Endothelial cell of umbilical vein (primary cell): ENCODE data around the gene SMARCD2. TPM values are rescaled to one million over a fixed set of nuclear protein-coding genes. Genes with fewer than 3 reads are reported as not detected.

ENCODE experiments used
- BruUV-seq: library from RNA; stranded (reverse); fragments of 400-500 nt; replicated peaks from 2 replicates; lab custom pipeline; 2021; lab: Mats Ljungman, UMichigan
- CTCF ChIA-PET: fragments of 300-600, 350-600 bp; sonication (Branson Sonifier 250); formaldehyde crosslinking; loops from one replicate; lab custom pipeline; 2021; ENCODE audit warnings: antibody characterized with exemption, inconsistent platforms; lab: Charles Lee
- POLR2A ChIA-PET: fragments of 300-600, 350-600 bp; sonication (Branson Sonifier 250); formaldehyde crosslinking; loops from one replicate; lab custom pipeline; 2021; ENCODE audit warnings: antibody characterized with exemption, inconsistent platforms; lab: Charles Lee
- DNase-seq: peaks from one replicate; pipeline ENCODE4 v3.0.0-alpha.2; 2011; ENCODE audit warnings: low read depth, low spot score
- FAIRE-seq: peaks from 2 replicates; lab custom pipeline; 2011; peaks lifted over from hg19 to GRCh38; lab: Jason Lieb, UNC
- H2AFZ ChIP-seq: 2 replicates; pipeline ENCODE4 v1.6.0; 2012; ENCODE audit warnings: low read depth, low read length, control low read depth, inconsistent platforms
- H3K27ac ChIP-seq: 2 replicates; pipeline ENCODE4 v1.5.1; 2011; ENCODE audit warnings: low read depth, mild to moderate bottlenecking, control low read depth, low read length, moderate library complexity; ENCODE audit not compliant: insufficient read depth
- H3K27me3 ChIP-seq, 2 experiments: 2 replicates each; pipeline versions ENCODE4 v1.6.0 to v1.6.1; 2011; ENCODE audit warnings: low read length in 2 of 2, mixed read lengths in 1 of 2; ENCODE audit not compliant: control insufficient read depth in 2 of 2, insufficient read depth in 2 of 2
- H3K36me3 ChIP-seq, 2 experiments: 2 replicates in 1 of 2; 3 replicates in 1 of 2; pipeline ENCODE4 v1.5.1; 2011; ENCODE audit warnings: low read length in 2 of 2, mild to moderate bottlenecking in 1 of 2, moderate library complexity in 1 of 2; ENCODE audit not compliant: control insufficient read depth in 2 of 2, insufficient read depth in 2 of 2; ENCODE audit errors: extremely low read depth in 1 of 2
- H3K4me1 ChIP-seq: 3 replicates; pipeline ENCODE4 v1.5.1; 2011; ENCODE audit warnings: mild to moderate bottlenecking, low read length; ENCODE audit not compliant: control insufficient read depth, insufficient read depth; ENCODE audit errors: extremely low read depth
- H3K4me2 ChIP-seq: 2 replicates; pipeline ENCODE4 v1.6.1; 2011; ENCODE audit warnings: low read length, control low read depth, mixed read lengths; ENCODE audit not compliant: insufficient read depth
- H3K4me3 ChIP-seq, 3 experiments: fragments of 200-600 bp in 1 of 3; sonication (generic), shearing (Covaris generic) in 1 of 3; replicated peaks in 1 of 3; 2 replicates each; pipeline ENCODE4 v1.5.1; 2011 to 2016; ENCODE audit warnings: control low read depth in 3 of 3, low read length in 3 of 3, mild to moderate bottlenecking in 2 of 3, inconsistent platforms in 1 of 3, low read depth in 1 of 3, moderate library complexity in 1 of 3; ENCODE audit not compliant: insufficient read depth in 1 of 3
- H3K79me2 ChIP-seq: 2 replicates; pipeline ENCODE4 v1.6.0; 2012; ENCODE audit warnings: low read length, inconsistent platforms; ENCODE audit not compliant: control insufficient read depth, insufficient read depth
- H3K9ac ChIP-seq: replicated peaks from 2 replicates; pipeline ENCODE3; 2011; ENCODE audit warnings: low read length, control low read depth; ENCODE audit not compliant: insufficient read depth; ENCODE audit errors: extremely low read depth
- H3K9me1 ChIP-seq: replicated peaks from 3 replicates; pipeline ENCODE4 v1.6.0; 2011; ENCODE audit warnings: mild to moderate bottlenecking, low read length; ENCODE audit not compliant: control insufficient read depth, insufficient read depth; ENCODE audit errors: extremely low read depth
- H3K9me3 ChIP-seq: replicated peaks from 2 replicates; pipeline ENCODE4 v1.5.1; 2012; ENCODE audit warnings: low read length, inconsistent platforms; ENCODE audit not compliant: control insufficient read depth, insufficient read depth
- H4K20me1 ChIP-seq: replicated peaks from 2 replicates; pipeline ENCODE3; 2011; ENCODE audit warnings: mild to moderate bottlenecking, low read length; ENCODE audit not compliant: control insufficient read depth, insufficient read depth; ENCODE audit errors: extremely low read depth
- EZH2 ChIP-seq: IDR thresholded peaks from 2 replicates; pipeline ENCODE4 v1.6.1; 2012; ENCODE audit warnings: borderline replicate concordance, low read depth, mild to moderate bottlenecking, moderate library complexity, low read length, inconsistent platforms; ENCODE audit not compliant: severe bottlenecking
- FOS ChIP-seq: IDR thresholded peaks from 2 replicates; pipeline ENCODE4 v1.6.1; 2011; ENCODE audit warnings: mild to moderate bottlenecking, low read length, moderate library complexity, borderline replicate concordance; ENCODE audit not compliant: insufficient read depth
- GATA2 ChIP-seq: IDR thresholded peaks from 2 replicates; pipeline ENCODE4 v1.7.0; 2011; ENCODE audit warnings: low read depth, mild to moderate bottlenecking, moderate library complexity, mixed read lengths, low read length; ENCODE audit not compliant: insufficient read length, insufficient read depth
- JUN ChIP-seq: IDR thresholded peaks from 2 replicates; pipeline ENCODE4 v1.6.1; 2011; ENCODE audit warnings: borderline replicate concordance, low read depth; ENCODE audit not compliant: insufficient read length, insufficient read depth
- MYC ChIP-seq: IDR thresholded peaks from one replicate; pipeline ENCODE4 v1.6.1; 2011; ENCODE audit warnings: mild to moderate bottlenecking, low read depth, low read length
- POLR2A ChIP-seq: IDR thresholded peaks from 2 replicates; pipeline ENCODE4 v1.6.1; 2012; ENCODE audit warnings: low read depth, mild to moderate bottlenecking, control low read depth, low read length
- POLR2AphosphoS5 ChIP-seq: IDR thresholded peaks from 2 replicates; pipeline ENCODE4 v1.6.1; 2012; ENCODE audit warnings: low read depth, mild to moderate bottlenecking, control low read depth, low read length, moderate library complexity; ENCODE audit not compliant: insufficient read depth
- dilution Hi-C: fragments of 300-500 bp; cut with MboI; formaldehyde crosslinking; loops from one replicate; pipeline ENCODE4 v1.15.0; 2019; ENCODE audit warnings: low sequenced_read_pairs; ENCODE audit not compliant: extremely low pct_ligation_motif_present
- intact Hi-C: fragments of 100-400 bp; cut with micrococcal nuclease; formaldehyde crosslinking; loops from one replicate; pipeline ENCODE4 v1.10.0; 2022
- polyA plus RNA-seq, 4 experiments: library from polyadenylated mRNA; depleted of rRNA in 3 of 4; stranded (reverse) in 3 of 4; unstranded in 1 of 4; fragments of >200 nt; gene quantifications; 2 replicates each; pipeline versions ENCODE4 v1.2.1 to v1.2.3, GENCODE V29; 2011 to 2012; ENCODE audit warnings: missing spikeins in 1 of 4
- total RNA-seq: library from RNA; stranded (reverse); gene quantifications from 2 replicates; pipeline ENCODE4 v1.2.3, GENCODE V29; 2021
- TF ChIP-seq, protein P1 (sequence below): IDR thresholded peaks from 2 replicates; pipeline ENCODE4 v1.6.1; 2011; ENCODE audit not compliant: insufficient read depth, insufficient read length
- TF ChIP-seq, protein P2 (sequence below), 2 donors: IDR thresholded peaks; 1 replicate in 1 of 2; 2 replicates in 1 of 2; pipeline ENCODE4 v1.5.1; 2011; ENCODE audit warnings: low read length in 2 of 2, mild to moderate bottlenecking in 2 of 2, moderate library complexity in 2 of 2, control low read depth in 1 of 2, inconsistent platforms in 1 of 2, low read depth in 1 of 2; ENCODE audit not compliant: insufficient read depth in 1 of 2; ENCODE audit errors: extremely low read depth in 1 of 2

The SMARCD2 gene
- total and polyA plus RNA-seq, 2 donors (not counting 3 experiments of a cell fraction or from before 2014, with no cell fraction given) = 51.2 to 55.7 TPM

DNA sequence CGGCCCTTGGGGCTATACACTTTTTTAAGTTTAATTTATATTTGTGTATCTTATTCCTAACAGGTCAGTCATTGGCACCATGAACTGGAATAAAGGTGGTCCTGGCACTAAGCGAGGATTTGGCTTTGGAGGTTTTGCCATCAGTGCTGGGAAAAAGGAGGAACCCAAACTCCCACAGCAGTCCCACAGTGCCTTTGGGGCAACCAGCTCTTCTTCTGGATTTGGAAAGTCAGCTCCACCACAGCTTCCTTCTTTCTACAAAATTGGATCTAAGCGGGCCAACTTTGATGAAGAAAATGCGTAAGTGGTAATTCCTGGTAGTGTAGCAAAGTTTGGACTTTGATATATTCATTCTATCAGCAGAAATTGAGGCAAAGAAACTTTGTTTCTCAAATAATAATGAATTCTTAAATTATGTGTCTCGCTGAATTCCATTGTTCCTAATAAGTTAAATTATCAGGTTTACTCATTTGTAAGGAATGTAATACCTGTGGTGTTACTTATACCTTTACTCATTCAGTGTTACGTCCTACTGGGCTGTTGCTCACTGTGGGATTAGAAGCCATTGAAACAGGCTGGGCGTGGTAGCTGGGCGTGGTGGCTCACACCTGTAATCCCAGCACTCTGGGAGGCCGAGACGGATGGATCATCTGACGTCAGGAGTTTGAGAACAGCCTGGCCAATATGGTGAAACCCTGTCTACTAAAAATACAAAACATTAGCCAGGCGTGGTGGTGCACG is 55.3 kb downstream of the SMARCD2 start:
- POLR2A ChIA-PET = no interaction called here
- Histone ChIP-seq H3K4me3 (no peak overlapping the region), H3K9ac (no peak overlapping the region), H3K27ac (no peak overlapping the region), H3K27me3 (no peaks in the 10 kb centered on the region), H3K9me1 (no peaks in the 10 kb centered on the region), H3K36me3 (peaks cover 9 to 12% of the 10 kb centered on the region in 2 experiments), H3K4me1 (peaks cover 4% of the 10 kb centered on the region), H3K4me2 (no peak overlapping the region), H3K9me3 (no peaks in the 10 kb centered on the region), H2AFZ (no peak overlapping the region), H3K79me2 (peaks cover 65% of the 10 kb centered on the region), H4K20me1 (peaks cover 8% of the 10 kb centered on the region)
- CTCF ChIA-PET = interaction anchor here (1.3 kb wide), 1 partner anchor 361 kb away, joined by 5 read pairs; no protein-coding TSS in a partner anchor
- DNase-seq = no peak
- no TSS peak for BruUV-seq
- dilution Hi-C loops = no loop called here
- intact Hi-C loops = no loop called here
- no peak for FAIRE-seq
- TF ChIP-seq, protein P1, sequence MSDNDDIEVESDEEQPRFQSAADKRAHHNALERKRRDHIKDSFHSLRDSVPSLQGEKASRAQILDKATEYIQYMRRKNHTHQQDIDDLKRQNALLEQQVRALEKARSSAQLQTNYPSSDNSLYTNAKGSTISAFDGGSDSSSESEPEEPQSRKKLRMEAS = no peak
- no peak for TF ChIP-seq FOS
- no peak for TF ChIP-seq MYC
- TF ChIP-seq GATA2 = no peak
- no peak for TF ChIP-seq JUN
- TF ChIP-seq POLR2A = no peak
- TF ChIP-seq, protein P2, sequence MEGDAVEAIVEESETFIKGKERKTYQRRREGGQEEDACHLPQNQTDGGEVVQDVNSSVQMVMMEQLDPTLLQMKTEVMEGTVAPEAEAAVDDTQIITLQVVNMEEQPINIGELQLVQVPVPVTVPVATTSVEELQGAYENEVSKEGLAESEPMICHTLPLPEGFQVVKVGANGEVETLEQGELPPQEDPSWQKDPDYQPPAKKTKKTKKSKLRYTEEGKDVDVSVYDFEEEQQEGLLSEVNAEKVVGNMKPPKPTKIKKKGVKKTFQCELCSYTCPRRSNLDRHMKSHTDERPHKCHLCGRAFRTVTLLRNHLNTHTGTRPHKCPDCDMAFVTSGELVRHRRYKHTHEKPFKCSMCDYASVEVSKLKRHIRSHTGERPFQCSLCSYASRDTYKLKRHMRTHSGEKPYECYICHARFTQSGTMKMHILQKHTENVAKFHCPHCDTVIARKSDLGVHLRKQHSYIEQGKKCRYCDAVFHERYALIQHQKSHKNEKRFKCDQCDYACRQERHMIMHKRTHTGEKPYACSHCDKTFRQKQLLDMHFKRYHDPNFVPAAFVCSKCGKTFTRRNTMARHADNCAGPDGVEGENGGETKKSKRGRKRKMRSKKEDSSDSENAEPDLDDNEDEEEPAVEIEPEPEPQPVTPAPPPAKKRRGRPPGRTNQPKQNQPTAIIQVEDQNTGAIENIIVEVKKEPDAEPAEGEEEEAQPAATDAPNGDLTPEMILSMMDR (IDR thresholded peaks at IDR 0.05; ENCODE audit: extremely low read depth in 1 of 2, insufficient read depth in 1 of 2, low read depth in 1 of 2, low read length in 2 of 2) = no peak
- TF ChIP-seq EZH2 = no peak
- no peak for TF ChIP-seq POLR2AphosphoS5
